Adrenal gland (tissue), 19 donors: ENCODE results near the gene PAQR9. TPM values are rescaled to one million over a fixed set of nuclear protein-coding genes. Genes with fewer than 3 reads are reported as not detected.

Experiments used
- DNase-seq, 7 donors: peaks; one replicate each; pipeline ENCODE4 v3.0.0-alpha.2; 2019 to 2020
- H3K27ac ChIP-seq, 5 donors: fragments of 200-600 bp; sonication (generic) in 4 of 5; 1 replicate in 3 of 5; 2 replicates in 2 of 5; pipeline versions ENCODE4 v1.5.1 to v1.8.0; 2016 to 2020; ENCODE audit warnings: mild to moderate bottlenecking in 1 of 5
- H3K27me3 ChIP-seq: fragments of 200-600 bp; 2 replicates; pipeline ENCODE4 v1.8.0; 2021
- H3K36me3 ChIP-seq, 2 donors: fragments of 200-600 bp; replicated peaks in 1 of 2; 1 replicate in 1 of 2; 2 replicates in 1 of 2; pipeline versions ENCODE4 v1.5.1 to v1.8.0; 2018 to 2022
- H3K4me1 ChIP-seq, 2 donors: fragments of 200-600 bp; replicated peaks in 1 of 2; 1 replicate in 1 of 2; 2 replicates in 1 of 2; pipeline versions ENCODE4 v1.5.1 to v1.8.0; 2018 to 2021
- H3K4me3 ChIP-seq, 4 donors: fragments of 200-600 bp; sonication (generic) in 3 of 4; one replicate each; pipeline ENCODE4 v1.5.1; 2016 to 2018
- H3K9me3 ChIP-seq, 3 donors: fragments of 200-600 bp; sonication (generic) in 1 of 3; replicated peaks in 1 of 3; 1 replicate in 2 of 3; 2 replicates in 1 of 3; pipeline versions ENCODE4 v1.5.1 to v1.8.0; 2016 to 2021
- POLR2A ChIP-seq, 2 donors: fragments of 450-650 bp; IDR thresholded peaks; one replicate each; pipeline ENCODE4 v1.6.1; 2017; ENCODE audit warnings: antibody characterized with exemption in 2 of 2, mild to moderate bottlenecking in 2 of 2, moderate library complexity in 1 of 2
- WGBS, 4 donors: extraction: QIAGEN DNeasy Blood & Tissue Kit in 2 of 4; methylation state at CpG; one replicate each; pipeline versions ENCODE4 v1.1.5 to v1.1.7; 2013 to 2017; 5-methylcytosine and 5-hydroxymethylcytosine counted together
- intact Hi-C, 2 donors: fragments of 100-400 bp; cut with DNase I; formaldehyde crosslinking; loops; one replicate each; pipeline versions ENCODE4 v1.14.1 to v1.15.0; 2022 to 2023
- long read RNA-seq, 10 donors: library from polyadenylated mRNA in 3 of 10; unstranded in 2 of 10; stranded (forward) in 1 of 10; transcript quantifications; one replicate each; pipeline ENCODE4 v2.0.0 and lab custom pipeline, GENCODE V29; 2021 to 2026
- polyA plus RNA-seq, 3 donors: library from polyadenylated mRNA; stranded (reverse); fragments of 200-250 nt in 2 of 3; fragments of 350-450 nt in 1 of 3; fragmentation: Illumina TruSeq in 1 of 3; extraction: RNeasy Lipid Tissue Mini Kit (QIAGEN cat#74804) in 1 of 3; gene quantifications; one replicate each; pipeline ENCODE4 v1.2.3, GENCODE V29; 2013 to 2014
- total RNA-seq, 9 donors: library from RNA; depleted of rRNA in 4 of 9; stranded (reverse); fragments of >200 nt in 4 of 9; fragments of 120-200 nt in 1 of 9; fragmentation: NEBNext Ultra II Directional in 1 of 9; extraction: Animal tissue kit (Norgen Biotek cat#: 25700) in 1 of 9; gene quantifications; one replicate each; pipeline versions ENCODE4 v1.1.0 to v1.2.4, GENCODE V29; 2013 to 2023
- TF ChIP-seq, protein P1 (sequence below), 6 experiments: fragments of 450-650 bp in 4 of 6; fragments of 200-600 bp in 2 of 6; sonication (generic) in 1 of 6; IDR thresholded peaks; 1 replicate in 5 of 6; 2 replicates in 1 of 6; pipeline versions ENCODE4 v1.5.1 to v1.8.0; 2016 to 2021; ENCODE audit warnings: antibody characterized with exemption in 6 of 6, mild to moderate bottlenecking in 2 of 6, moderate library complexity in 1 of 6
- donor health status: healthy with polysubstance abuse.
- donor health status: Bipolar disorder and iron deficiency.
- donor health status: DM: yes; HTN: yes; CAD: no.
- donor health status: DM: no; HTN: no; CAD: no.
- donor health status: DM: no; HTN: no; CAD: no.
- donor health status: DM: yes; HTN: yes; CAD: no.

PAQR9 gene, protein sequence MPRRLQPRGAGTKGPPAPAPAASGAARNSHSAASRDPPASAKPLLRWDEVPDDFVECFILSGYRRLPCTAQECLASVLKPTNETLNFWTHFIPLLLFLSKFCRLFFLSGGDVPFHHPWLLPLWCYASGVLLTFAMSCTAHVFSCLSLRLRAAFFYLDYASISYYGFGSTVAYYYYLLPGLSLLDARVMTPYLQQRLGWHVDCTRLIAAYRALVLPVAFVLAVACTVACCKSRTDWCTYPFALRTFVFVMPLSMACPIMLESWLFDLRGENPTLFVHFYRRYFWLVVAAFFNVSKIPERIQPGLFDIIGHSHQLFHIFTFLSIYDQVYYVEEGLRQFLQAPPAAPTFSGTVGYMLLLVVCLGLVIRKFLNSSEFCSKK
- total RNA-seq (1 to 10 TPM in 1 of 9 donors, under 1 TPM in 4, not detected in 4; 0.13 to 3.7 (median 0.19) TPM), polyA plus RNA-seq (under 1 TPM in 1 of 3 donors, not detected in 2; 0.20 TPM)
- long read RNA-seq, donor 1, transcript PAQR9-201 (1 exons, 2,452 nt), result major isoform, 5 of 13 reads
- long read RNA-seq, donor 1, partial matches to known transcripts, result 8 of 13 reads
- long read RNA-seq, donor 1, other reads (novel, unspliced or antisense), result 0 of 13 reads
- long read RNA-seq, donor 2, transcript PAQR9-201 (1 exons, 2,452 nt), result major isoform, 7 of 7 reads
- long read RNA-seq, donor 2, partial matches to known transcripts, result 0 of 7 reads
- long read RNA-seq, donor 2, other reads (novel, unspliced or antisense), result 0 of 7 reads
- long read RNA-seq, donor 3, transcript PAQR9-201 (1 exons, 2,452 nt), result major isoform, 9 of 9 reads
- long read RNA-seq, donor 3, partial matches to known transcripts, result 0 of 9 reads
- long read RNA-seq, donor 3, other reads (novel, unspliced or antisense), result 0 of 9 reads
- long read RNA-seq, donor 4, result 0 reads
- long read RNA-seq, donor 5, result 0 reads
- long read RNA-seq, donor 6, result 0 reads
- long read RNA-seq, donor 7, transcript PAQR9-201 (1 exons, 2,452 nt), result major isoform, 7 of 47 reads
- long read RNA-seq, donor 7, partial matches to known transcripts, result 40 of 47 reads
- long read RNA-seq, donor 7, other reads (novel, unspliced or antisense), result 0 of 47 reads
- long read RNA-seq, donor 8, transcript PAQR9-201 (1 exons, 2,452 nt), result major isoform, 9 of 9 reads
- long read RNA-seq, donor 8, partial matches to known transcripts, result 0 of 9 reads
- long read RNA-seq, donor 8, other reads (novel, unspliced or antisense), result 0 of 9 reads
- long read RNA-seq, donor 9, transcript PAQR9-201 (1 exons, 2,452 nt), result major isoform, 7 of 72 reads
- long read RNA-seq, donor 9, partial matches to known transcripts, result 65 of 72 reads
- long read RNA-seq, donor 9, other reads (novel, unspliced or antisense), result 0 of 72 reads
- long read RNA-seq, donor 10, transcript PAQR9-201 (1 exons, 2,452 nt), result major isoform, 6 of 6 reads
- long read RNA-seq, donor 10, partial matches to known transcripts, result 0 of 6 reads
- long read RNA-seq, donor 10, other reads (novel, unspliced or antisense), result 0 of 6 reads

DNA sequence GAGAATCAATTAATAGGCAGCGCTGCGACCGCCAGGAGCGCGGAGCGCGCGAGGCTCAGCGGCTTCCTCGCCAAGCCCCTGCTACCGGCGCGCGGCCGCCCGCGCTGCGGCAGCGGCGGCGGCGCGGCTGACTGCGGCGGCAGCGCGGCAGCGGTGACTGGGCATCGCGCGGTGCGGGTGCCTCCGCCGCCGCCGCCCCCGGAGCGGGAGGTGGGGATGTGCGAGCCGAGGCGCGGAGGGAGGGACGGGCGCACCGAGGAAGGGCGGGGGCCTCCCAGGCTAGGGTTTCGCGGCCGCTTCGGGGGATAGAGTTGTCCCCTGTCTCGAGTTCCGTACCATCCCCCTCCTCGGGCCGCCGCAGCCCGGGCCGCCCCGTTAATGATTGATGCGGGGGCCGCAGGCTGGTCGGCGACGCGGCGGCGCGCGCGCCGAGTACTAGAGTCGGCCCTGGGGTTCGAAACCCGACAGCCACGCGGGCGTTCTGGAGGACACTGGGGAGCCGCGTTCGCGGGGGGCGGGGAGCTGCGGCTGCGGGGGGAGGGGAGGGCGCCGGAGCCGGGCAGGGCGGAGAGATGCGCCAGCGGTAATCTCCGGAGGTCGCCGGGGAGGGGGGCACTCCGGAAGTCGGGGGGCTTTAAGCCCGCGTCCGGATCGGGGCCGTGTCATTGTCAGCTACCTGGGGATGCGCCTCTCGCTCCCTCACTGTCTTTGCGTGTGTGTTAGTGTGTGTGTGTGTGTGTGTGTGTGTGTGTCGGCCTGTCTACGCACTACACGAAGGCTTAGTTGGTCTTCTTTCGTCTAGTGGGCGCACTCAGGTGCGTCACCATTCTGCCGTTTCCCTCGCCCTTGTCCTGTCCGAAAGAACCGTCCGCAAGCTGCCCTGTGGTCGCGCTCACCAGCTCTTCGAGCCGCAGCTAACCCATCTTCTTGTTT lies at the start of gene PAQR9:
TSS of gene PAQR9 (minus strand) at position 159 of the 933 bp plus-strand sequence. CDS start 338 bp downstream, outside the sequence.
- Histone ChIP-seq H3K4me3 (peak within 1 kb of the TSS in 2 of 4 donors; percentile 11 to 56), H3K27ac (no peak within 1 kb of the TSS), H3K27me3 (peaks cover 19% of the 10 kb centered on the region), H3K9me3 (no peaks in the 10 kb centered on the region), H3K4me1 (no peaks in the 10 kb centered on the region), H3K36me3 (no peaks in the 10 kb centered on the region)
- 2 to 10% (median 3%) methylated on average over 16 to 116 of the region's 117 CpGs for WGBS, 4 donors
- peak in 2 of 7 donors; percentile 18 to 32 for DNase-seq
- intact Hi-C loops, result no loop called here
- TF ChIP-seq, protein P1, sequence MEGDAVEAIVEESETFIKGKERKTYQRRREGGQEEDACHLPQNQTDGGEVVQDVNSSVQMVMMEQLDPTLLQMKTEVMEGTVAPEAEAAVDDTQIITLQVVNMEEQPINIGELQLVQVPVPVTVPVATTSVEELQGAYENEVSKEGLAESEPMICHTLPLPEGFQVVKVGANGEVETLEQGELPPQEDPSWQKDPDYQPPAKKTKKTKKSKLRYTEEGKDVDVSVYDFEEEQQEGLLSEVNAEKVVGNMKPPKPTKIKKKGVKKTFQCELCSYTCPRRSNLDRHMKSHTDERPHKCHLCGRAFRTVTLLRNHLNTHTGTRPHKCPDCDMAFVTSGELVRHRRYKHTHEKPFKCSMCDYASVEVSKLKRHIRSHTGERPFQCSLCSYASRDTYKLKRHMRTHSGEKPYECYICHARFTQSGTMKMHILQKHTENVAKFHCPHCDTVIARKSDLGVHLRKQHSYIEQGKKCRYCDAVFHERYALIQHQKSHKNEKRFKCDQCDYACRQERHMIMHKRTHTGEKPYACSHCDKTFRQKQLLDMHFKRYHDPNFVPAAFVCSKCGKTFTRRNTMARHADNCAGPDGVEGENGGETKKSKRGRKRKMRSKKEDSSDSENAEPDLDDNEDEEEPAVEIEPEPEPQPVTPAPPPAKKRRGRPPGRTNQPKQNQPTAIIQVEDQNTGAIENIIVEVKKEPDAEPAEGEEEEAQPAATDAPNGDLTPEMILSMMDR (IDR thresholded peaks at IDR 0.05), result no peak
- TF ChIP-seq POLR2A (IDR thresholded peaks at IDR 0.05), result no peak

DNA sequence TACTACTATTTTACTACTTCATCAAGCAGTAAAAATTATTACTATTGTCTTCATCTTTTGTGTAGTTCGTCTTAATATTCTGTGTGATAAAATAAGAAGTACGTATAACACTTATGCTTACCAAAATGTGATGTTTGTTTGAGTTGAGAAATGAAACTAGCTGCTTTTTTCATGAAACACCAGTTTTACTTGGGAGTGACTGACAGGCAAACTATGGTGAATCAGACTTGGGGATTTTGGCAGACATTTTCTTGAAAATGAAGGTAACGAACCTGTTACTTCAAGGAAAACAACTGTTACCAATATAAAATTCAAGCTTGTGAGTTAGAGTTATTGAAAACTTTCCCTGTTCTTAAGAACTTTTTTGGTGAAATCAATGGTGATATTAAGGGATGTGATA lies 48.2 kb upstream of the PAQR9 start:
- intact Hi-C loops, result no loop called here
- no peak for DNase-seq

DNA sequence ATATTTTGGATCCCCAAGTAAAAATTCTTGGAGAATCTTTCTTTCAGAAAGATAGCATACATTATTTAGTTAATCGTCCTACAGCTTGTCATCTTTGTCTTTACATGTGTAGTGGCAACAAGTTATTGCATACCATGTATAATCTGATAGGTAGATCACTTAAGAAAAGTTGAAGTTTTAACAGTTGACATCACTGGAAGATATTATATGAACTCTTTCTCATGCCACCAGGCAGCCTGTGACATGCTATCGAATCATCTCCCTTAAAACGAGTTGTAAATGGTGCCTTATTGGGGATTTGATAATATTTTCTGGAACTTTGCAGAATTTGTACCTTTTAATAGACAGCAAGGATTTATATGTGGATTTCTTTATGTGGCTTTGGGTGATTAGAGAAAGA lies 46.5 kb upstream of the PAQR9 start:
- intact Hi-C loops, result no loop called here
- DNase-seq, result no peak
- H3K9me3 ChIP-seq, result no peaks in the 10 kb centered on the region
- peaks cover 0 to 9% of the 10 kb centered on the region in 2 donors for H3K36me3 ChIP-seq
- H3K4me1 ChIP-seq, result peaks cover 0 to 26% of the 10 kb centered on the region in 2 donors
- H3K27ac ChIP-seq, result no peak overlapping the region
- H3K27me3 ChIP-seq, result no peaks in the 10 kb centered on the region
- TF ChIP-seq, protein P1 (IDR thresholded peaks at IDR 0.05), result no peak
- TF ChIP-seq POLR2A (IDR thresholded peaks at IDR 0.05), result no peak
- WGBS, 4 donors, result 72 to 78% (median 76%) methylated on average over 3 of the region's 3 CpGs
- H3K4me3 ChIP-seq, result no peak overlapping the region

More for the DNA sequence above, 48.2 kb upstream of the PAQR9 start:
- H3K36me3 ChIP-seq, result peaks cover 0 to 12% of the 10 kb centered on the region in 2 donors
- WGBS, 4 donors, result 70 to 80% (median 71%) methylated on average over 3 of the region's 3 CpGs
- no peaks in the 10 kb centered on the region for H3K9me3 ChIP-seq
- H3K27ac ChIP-seq, result no peak overlapping the region
- no peaks in the 10 kb centered on the region for H3K27me3 ChIP-seq
- peaks cover 0 to 25% of the 10 kb centered on the region in 2 donors for H3K4me1 ChIP-seq
- TF ChIP-seq POLR2A (IDR thresholded peaks at IDR 0.05), result no peak
- TF ChIP-seq, protein P1 (IDR thresholded peaks at IDR 0.05), result no peak
- no peak overlapping the region for H3K4me3 ChIP-seq
